HCT116 (cell line): Measurements from ENCODE around the gene EIF4ENIF1. TPM values are rescaled to one million over a fixed set of nuclear protein-coding genes. Genes with fewer than 3 reads are reported as not detected.
A peak's percentile ranks its signal among the peaks of the same experiment; 100 is the strongest.

ENCODE experiments used
- ATAC-seq: fragments of 200-7000 bp; cut with Tn5 transposase; 2 replicates; pipeline ENCODE4 v1.9.1; 2020; ENCODE audit warnings: mild to moderate bottlenecking, moderate library complexity
- BruUV-seq: library from RNA; stranded (reverse); fragments of 400-500 nt; replicated peaks from 2 replicates; lab custom pipeline; 2021; lab: Mats Ljungman, UMichigan
- CTCF ChIA-PET: fragments of 300-600 bp; sonication (Branson Sonifier 250); formaldehyde crosslinking; loops from one replicate; lab custom pipeline; 2021; ENCODE audit warnings: antibody characterized with exemption; lab: Charles Lee
- POLR2A ChIA-PET: fragments of 300-600, 350-600 bp; sonication (Branson Sonifier 250); formaldehyde crosslinking; loops from one replicate; lab custom pipeline; 2021; ENCODE audit warnings: antibody characterized with exemption; lab: Charles Lee
- RAD21 ChIA-PET, 2 experiments: fragments of 300-600 bp; sonication (Branson Sonifier 250); formaldehyde crosslinking; loops; one replicate each; lab custom pipeline; 2023; ENCODE audit warnings: low total read pairs in 2 of 2; ENCODE audit not compliant: uncharacterized antibody in 2 of 2, unreplicated experiment in 2 of 2, low non-redundant PET in 1 of 2; lab: Charles Lee
- DNase-seq: peaks from one replicate; pipeline ENCODE4 v3.0.0-alpha.2; 2010; ENCODE audit warnings: low read depth, low spot score
- H2AFZ ChIP-seq: fragments of 200-600 bp; shearing (Covaris generic), sonication (generic); 2 replicates; pipeline ENCODE4 v1.6.1; 2017; ENCODE audit warnings: low read depth, mixed run types, mixed read lengths, antibody characterized with exemption, low read length; ENCODE audit not compliant: poor library complexity, severe bottlenecking
- H3K27ac ChIP-seq: 2 replicates; pipeline ENCODE4 v1.5.1; 2012; ENCODE audit warnings: low read depth, low read length
- H3K27me3 ChIP-seq: fragments of 200-600 bp; sonication (generic); 2 replicates; pipeline ENCODE4 v1.6.1; 2016; ENCODE audit warnings: mixed run types, low read length, mixed read lengths; ENCODE audit not compliant: insufficient read depth
- H3K36me3 ChIP-seq, 2 experiments: fragments of 200-500 bp in 1 of 2; fragments of 200-600 bp in 1 of 2; sonication (Bioruptor generic) in 1 of 2; sonication (generic) in 1 of 2; 2 replicates each; pipeline versions ENCODE4 v1.5.1 to v1.6.1; 2014 to 2016; ENCODE audit warnings: low read length in 2 of 2, inconsistent platforms in 1 of 2, mixed read lengths in 1 of 2, mixed run types in 1 of 2; ENCODE audit not compliant: insufficient read depth in 2 of 2, control insufficient read depth in 1 of 2
- H3K4me1 ChIP-seq, 2 experiments: fragments of 200-600 bp in 1 of 2; sonication (generic) in 1 of 2; 2 replicates each; pipeline versions ENCODE4 v1.5.1 to v1.6.1; 2012 to 2017; ENCODE audit warnings: low read length in 2 of 2, inconsistent platforms in 1 of 2, mild to moderate bottlenecking in 1 of 2, mixed read lengths in 1 of 2, mixed run types in 1 of 2, moderate library complexity in 1 of 2; ENCODE audit not compliant: insufficient read depth in 2 of 2, control insufficient read depth in 1 of 2
- H3K4me2 ChIP-seq: fragments of 200-600 bp; sonication (generic); 2 replicates; pipeline ENCODE4 v1.6.1; 2017; ENCODE audit warnings: mixed run types, low read length, mixed read lengths
- H3K4me3 ChIP-seq, 2 experiments: fragments of 200-600 bp in 1 of 2; sonication (generic) in 1 of 2; replicated peaks in 1 of 2; 2 replicates each; pipeline ENCODE4 v1.5.1; 2011 to 2016; ENCODE audit warnings: low read length in 2 of 2, control low read depth in 1 of 2, low read depth in 1 of 2, mild to moderate bottlenecking in 1 of 2, mixed read lengths in 1 of 2, mixed run types in 1 of 2
- H3K79me2 ChIP-seq: fragments of 200-600 bp; sonication (generic); 2 replicates; pipeline ENCODE4 v1.6.1; 2017; ENCODE audit warnings: mild to moderate bottlenecking, mixed run types, low read length, moderate library complexity, mixed read lengths; ENCODE audit not compliant: insufficient read depth
- H3K9ac ChIP-seq: fragments of 200-600 bp; sonication (generic); 2 replicates; pipeline ENCODE4 v1.6.1; 2016; ENCODE audit warnings: low read length, mixed read lengths
- H3K9me2 ChIP-seq: fragments of 200-600 bp; sonication (generic), shearing (Covaris generic); 2 replicates; pipeline ENCODE4 v1.6.1; 2017; ENCODE audit warnings: mixed run types, mild to moderate bottlenecking, moderate library complexity; ENCODE audit not compliant: insufficient read depth
- H3K9me3 ChIP-seq, 2 experiments: fragments of 200-500 bp in 1 of 2; fragments of 200-600 bp in 1 of 2; sonication (Bioruptor generic) in 1 of 2; sonication (generic) in 1 of 2; 2 replicates each; pipeline ENCODE4 v1.6.1; 2014 to 2017; ENCODE audit warnings: low read length in 2 of 2, mixed read lengths in 2 of 2, inconsistent platforms in 1 of 2, low read depth in 1 of 2, mild to moderate bottlenecking in 1 of 2, mixed run types in 1 of 2, moderate library complexity in 1 of 2; ENCODE audit not compliant: control insufficient read depth in 1 of 2, insufficient read depth in 1 of 2
- H4K20me1 ChIP-seq: fragments of 200-600 bp; sonication (generic), shearing (Covaris generic); 2 replicates; pipeline ENCODE4 v1.6.1; 2017; ENCODE audit warnings: mixed run types, mild to moderate bottlenecking, moderate library complexity; ENCODE audit not compliant: insufficient read depth
- ATF3 ChIP-seq: IDR thresholded peaks from 2 replicates; pipeline ENCODE4 v1.6.1; 2012
- CTCF ChIP-seq, 3 experiments: fragments of 200-600 bp in 1 of 3; sonication (generic) in 1 of 3; IDR thresholded peaks in 2 of 3; conservative IDR thresholded peaks in 1 of 3; 2 replicates each; pipeline ENCODE4 v1.5.1; 2012 to 2017; ENCODE audit warnings: low read depth in 2 of 3, low read length in 2 of 3, antibody characterized with exemption in 1 of 3, borderline replicate concordance in 1 of 3, control low read depth in 1 of 3, mild to moderate bottlenecking in 1 of 3, mixed read lengths in 1 of 3, mixed run types in 1 of 3, moderate library complexity in 1 of 3; ENCODE audit not compliant: insufficient read depth in 1 of 3
- EGR1 ChIP-seq: IDR thresholded peaks from 2 replicates; pipeline ENCODE4 v1.6.1; 2012; ENCODE audit warnings: low read depth
- ELF1 ChIP-seq: IDR thresholded peaks from 2 replicates; pipeline ENCODE4 v1.6.1; 2012; ENCODE audit warnings: low read depth, borderline replicate concordance
- EZH2phosphoT487 ChIP-seq: fragments of 200-600 bp; IDR thresholded peaks from 2 replicates; pipeline ENCODE4 v1.6.1; 2018; ENCODE audit warnings: antibody characterized with exemption, borderline replicate concordance
- FOSL1 ChIP-seq: IDR thresholded peaks from 2 replicates; pipeline ENCODE4 v1.6.1; 2012; ENCODE audit warnings: low read depth
- JUND ChIP-seq: IDR thresholded peaks from 2 replicates; pipeline ENCODE4 v1.6.1; 2012
- MAX ChIP-seq: IDR thresholded peaks from 2 replicates; pipeline ENCODE4 v1.6.1; 2012
- POLR2A ChIP-seq: IDR thresholded peaks from 2 replicates; pipeline ENCODE4 v1.7.0; 2011; ENCODE audit warnings: borderline replicate concordance; ENCODE audit not compliant: insufficient read depth, insufficient read length; ENCODE audit errors: extremely low read depth
- POLR2AphosphoS5 ChIP-seq: IDR thresholded peaks from 2 replicates; pipeline ENCODE4 v1.6.1; 2011; ENCODE audit warnings: mild to moderate bottlenecking, low read depth, low read length, moderate library complexity
- RAD21 ChIP-seq: IDR thresholded peaks from 2 replicates; pipeline ENCODE4 v1.6.1; 2012; ENCODE audit warnings: low read depth, mild to moderate bottlenecking
- REST ChIP-seq: IDR thresholded peaks from 2 replicates; pipeline ENCODE4 v1.6.1; 2012; ENCODE audit warnings: low read depth
- SIN3A ChIP-seq: IDR thresholded peaks from 2 replicates; pipeline ENCODE4 v1.6.1; 2012; ENCODE audit warnings: low read depth
- SP1 ChIP-seq: IDR thresholded peaks from 2 replicates; pipeline ENCODE4 v1.6.1; 2012; ENCODE audit warnings: low read depth
- SRF ChIP-seq: IDR thresholded peaks from 2 replicates; pipeline ENCODE4 v1.6.1; 2012; ENCODE audit warnings: low read depth
- TCF7L2 ChIP-seq: IDR thresholded peaks from 2 replicates; pipeline ENCODE4 v1.7.0; 2011; ENCODE audit warnings: borderline replicate concordance, inconsistent platforms; ENCODE audit not compliant: insufficient read depth, insufficient read length; ENCODE audit errors: extremely low read depth
- YY1 ChIP-seq: IDR thresholded peaks from 2 replicates; pipeline ENCODE4 v1.6.1; 2011; ENCODE audit warnings: low read length, low read depth, moderate library complexity, mild to moderate bottlenecking; ENCODE audit not compliant: insufficient replicate concordance; ENCODE audit errors: extremely low read depth
- ZBTB33 ChIP-seq: IDR thresholded peaks from 2 replicates; pipeline ENCODE4 v1.6.1; 2011; ENCODE audit warnings: mild to moderate bottlenecking, low read length, moderate library complexity; ENCODE audit not compliant: insufficient replicate concordance; ENCODE audit errors: extremely low read depth
- ZFX ChIP-seq: fragments of 450-650 bp; IDR thresholded peaks from 2 replicates; pipeline ENCODE4 v1.6.1; 2017
- ZNF274 ChIP-seq: fragments of 200-500 bp; sonication (Bioruptor generic); IDR thresholded peaks from 2 replicates; pipeline ENCODE4 v1.6.1; 2014; ENCODE audit warnings: mild to moderate bottlenecking, low read depth, low read length, inconsistent platforms
- intact Hi-C: fragments of 100-400 bp; cut with micrococcal nuclease; formaldehyde crosslinking; loops from 2 replicates; pipeline ENCODE4 v1.10.0; 2022
- total RNA-seq: library from RNA; stranded (reverse); gene quantifications from one replicate; pipeline ENCODE4 v1.2.1, GENCODE V29; 2021; ENCODE audit not compliant: unreplicated experiment

Gene EIF4ENIF1
- total RNA-seq, 1 experiment from 2014 or later: 24.2 TPM

- no peak overlapping the region for H3K4me2 ChIP-seq
- no peak overlapping the region for H3K9ac ChIP-seq
- peaks cover 39 to 52% of the 10 kb centered on the region in 2 experiments for H3K36me3 ChIP-seq
- H3K27me3 ChIP-seq: no peaks in the 10 kb centered on the region
- no peaks in the 10 kb centered on the region for H3K79me2 ChIP-seq
- no peak for DNase-seq
- RAD21 ChIA-PET: no interaction called here
- POLR2A ChIA-PET: no interaction called here
- H2AFZ ChIP-seq: no peak overlapping the region
- no peaks in the 10 kb centered on the region for H3K4me1 ChIP-seq
- intact Hi-C loops: no loop called here
- BruUV-seq: no TSS peak
- TF ChIP-seq YY1 (no peak), ZNF274 (no peak), ELF1 (no peak), ATF3 (no peak), TCF7L2 (no peak), POLR2A (no peak), REST (no peak), JUND (no peak), RAD21 (no peak), ZBTB33 (no peak), SIN3A (no peak), CTCF (IDR thresholded peaks at IDR 0.05 in 2 of 3, conservative IDR thresholded peaks at IDR 0.05 in 1 of 3; ENCODE audit: borderline replicate concordance in 1 of 3, insufficient read depth in 1 of 3, low read depth in 2 of 3, low read length in 2 of 3) (no peak), SP1 (no peak), FOSL1 (no peak), ZFX (no peak), EZH2phosphoT487 (no peak), POLR2AphosphoS5 (no peak), MAX (no peak), SRF (no peak), EGR1 (no peak)
- ATAC-seq: peak; percentile 28; the same call in 1 of the 2 replicates
- H3K9me2 ChIP-seq: no peaks in the 10 kb centered on the region
- no peak overlapping the region for H3K27ac ChIP-seq
- H4K20me1 ChIP-seq: peaks cover 5% of the 10 kb centered on the region; the same call in 1 of the 2 replicates
- CTCF ChIA-PET: no interaction called here
- no peak overlapping the region for H3K4me3 ChIP-seq
- H3K9me3 ChIP-seq: no peaks in the 10 kb centered on the region
Measured at GRCh38 chr22:31442768-31443489, 46.7 kb downstream of the EIF4ENIF1 start.
